Stimulated activated CD8-positive, alpha-beta memory T cell treated with anti-CD3 and anti-CD28 coated beads, Interleukin-15, amount 100 ng/mL, for 4 hours (primary cell): ENCODE data around the gene ARPIN.
"Not testable (repeated sequence)": the region's sequence is repeated elsewhere in the genome, so short reads cannot be mapped to it uniquely, and the experiment has no call there.

Source experiments
- DNase-seq, 2 donors: peaks; one replicate each; pipeline ENCODE4 v3.0.0-alpha.2; 2020; ENCODE audit warnings: low read depth in 2 of 2

Gene ARPIN

DNA sequence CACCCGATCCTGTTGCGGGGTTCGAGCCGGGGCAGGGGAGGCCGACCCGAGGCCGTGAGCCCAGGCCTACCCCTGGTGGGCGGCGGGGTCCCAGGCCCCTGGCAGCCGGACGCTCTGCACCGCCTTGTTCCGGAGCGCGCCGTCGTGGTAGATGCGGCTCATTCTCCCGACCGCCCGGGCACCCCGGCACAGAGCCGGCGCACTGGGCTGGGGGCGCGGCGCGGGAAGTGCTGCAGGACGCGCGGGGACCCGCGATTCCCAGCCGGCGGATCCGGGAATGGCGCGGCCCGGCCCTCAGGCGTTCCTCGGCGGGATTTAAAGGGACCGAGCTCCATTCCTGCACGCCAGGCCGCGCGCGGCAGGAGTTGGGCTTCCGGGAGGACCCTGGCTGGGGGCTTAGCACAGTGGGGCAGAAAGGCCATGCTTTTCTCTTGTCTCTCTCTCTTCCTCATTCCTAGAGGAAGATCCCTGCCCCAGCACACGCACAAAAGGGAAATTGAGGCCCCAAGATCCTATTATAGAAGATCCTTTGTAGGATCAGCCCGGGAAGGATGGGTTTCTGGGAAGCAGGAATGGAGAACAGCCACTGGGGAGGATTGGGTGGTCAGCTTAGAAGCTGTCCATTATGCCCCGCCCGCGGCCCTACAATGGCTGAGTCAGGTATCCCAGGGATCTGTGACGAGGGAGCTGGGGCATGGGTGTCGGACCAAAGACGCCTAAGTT lies at the start of gene ARPIN:
Gene ARPIN (minus strand): TSS at position 279 of the 723 bp plus-strand sequence. CDS start 117 bp downstream, at position 162.
- DNase-seq: no peak

DNA sequence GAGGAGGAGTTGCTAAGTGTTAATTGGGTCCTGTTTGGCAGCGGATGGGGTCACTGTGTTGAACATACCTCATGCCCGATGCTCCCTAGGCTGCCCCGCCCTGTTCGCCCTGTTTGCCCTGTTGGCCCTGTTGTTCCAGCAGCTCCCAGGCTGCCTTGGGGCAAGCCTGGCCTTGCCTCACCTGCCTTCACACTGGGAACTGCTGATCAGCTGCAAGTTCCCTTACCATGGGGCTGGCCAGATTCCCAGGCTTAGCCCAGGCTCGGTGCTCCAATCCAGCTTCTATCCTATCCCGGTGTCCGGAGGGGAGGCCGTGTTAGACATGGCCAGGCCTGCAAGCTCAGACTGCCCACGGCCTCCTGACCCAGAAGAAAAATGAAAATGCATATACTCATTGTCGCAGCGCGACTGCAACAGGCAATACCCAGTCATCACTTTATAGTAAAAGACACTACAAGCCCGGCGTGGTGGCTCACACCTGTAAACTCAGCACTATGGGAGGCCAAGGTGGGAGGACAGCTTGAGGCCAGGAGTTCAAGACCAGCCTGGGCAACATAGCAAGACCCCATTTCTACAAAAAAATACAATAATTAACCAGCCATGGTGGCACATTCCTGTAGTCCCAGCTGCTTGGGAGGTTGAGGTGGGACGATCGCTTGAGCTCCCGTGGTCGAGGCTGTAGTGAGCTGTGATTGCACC lies 45.5 kb upstream of the ARPIN start:
- DNase-seq: no peak

DNA sequence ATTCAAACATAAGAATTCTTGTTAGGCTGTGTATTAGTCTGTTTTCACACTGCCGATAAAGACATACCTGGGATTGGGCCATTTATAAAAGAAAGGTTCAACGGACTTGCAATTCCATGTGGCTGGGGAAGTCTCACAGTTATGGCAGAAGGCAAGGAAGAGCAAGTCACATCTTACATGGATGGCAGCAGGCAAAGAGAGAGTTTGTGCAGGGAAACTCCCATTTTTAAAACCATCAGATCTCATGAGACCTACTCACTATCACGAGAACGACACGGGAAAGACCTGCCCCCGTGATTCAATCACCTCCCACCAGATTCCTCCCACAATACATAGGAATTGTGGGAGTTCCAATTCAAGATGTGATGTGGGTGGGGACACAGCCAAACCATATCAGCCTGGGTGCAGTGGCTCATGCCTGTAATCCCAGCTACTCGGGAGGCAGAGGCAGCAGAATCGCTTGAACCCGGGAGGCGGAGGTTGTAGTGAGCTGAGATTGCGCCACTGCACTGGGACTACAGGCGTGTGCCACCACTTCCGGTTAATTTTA lies 42.8 kb upstream of the ARPIN start:
- DNase-seq: not testable (repeated sequence)

DNA sequence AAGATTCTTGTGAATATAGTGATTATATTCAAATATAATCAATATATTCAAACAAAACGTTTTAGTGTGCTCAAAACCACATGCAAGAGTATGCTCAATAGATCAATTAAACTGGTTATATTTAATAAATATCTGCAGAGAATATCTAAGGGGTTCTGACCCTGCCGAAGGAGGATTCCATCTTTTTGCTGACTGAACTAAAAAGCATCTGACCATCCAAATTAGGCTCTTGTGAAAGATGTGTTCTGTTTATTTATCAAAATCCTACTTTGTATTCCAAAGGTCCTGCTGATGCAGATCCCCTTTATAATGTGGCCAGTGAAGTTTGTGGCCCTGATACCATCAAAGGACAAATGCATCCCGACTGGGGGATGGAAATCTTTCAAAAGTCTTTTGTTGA lies 41.8 kb upstream of the ARPIN start:
- DNase-seq: no peak

DNA sequence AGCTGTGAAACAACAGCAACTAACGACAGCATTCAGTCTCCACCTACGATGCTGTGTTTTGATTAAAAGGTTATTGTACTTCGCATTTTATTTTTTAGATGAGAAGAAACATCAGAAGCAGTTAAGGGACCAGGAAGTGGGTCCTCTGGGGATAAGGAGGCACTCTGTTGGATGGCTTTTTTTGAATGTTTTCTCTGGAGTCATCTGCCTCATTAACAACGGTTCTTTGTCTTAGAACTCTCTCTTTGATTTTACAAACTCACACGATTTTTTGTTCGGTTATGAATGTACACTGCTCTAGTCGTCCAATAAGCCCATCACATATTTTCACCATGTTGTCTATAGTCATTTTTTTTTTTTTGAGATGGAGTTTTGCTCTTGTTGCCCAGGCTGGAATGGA lies 36.0 kb upstream of the ARPIN start:
- no peak for DNase-seq

DNA sequence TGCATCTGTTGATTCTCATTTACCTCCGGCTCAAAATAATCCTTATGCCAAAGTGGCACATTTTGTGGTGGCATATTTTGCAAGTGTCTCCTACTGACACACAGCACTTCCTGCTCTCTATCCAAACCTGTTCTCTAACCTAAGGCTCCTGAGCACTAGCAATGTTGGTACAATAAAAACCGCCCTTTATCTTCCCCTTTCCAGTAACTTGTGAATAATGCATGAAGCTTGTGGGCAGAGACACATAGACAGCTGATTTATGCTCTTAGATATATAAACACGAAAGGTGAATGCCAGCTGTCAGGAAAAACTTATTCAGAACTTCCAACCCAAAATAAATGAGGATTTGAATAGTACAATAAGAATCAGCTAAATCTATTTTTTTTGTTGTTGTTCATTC lies 34.6 kb upstream of the ARPIN start:
- no peak for DNase-seq

DNA sequence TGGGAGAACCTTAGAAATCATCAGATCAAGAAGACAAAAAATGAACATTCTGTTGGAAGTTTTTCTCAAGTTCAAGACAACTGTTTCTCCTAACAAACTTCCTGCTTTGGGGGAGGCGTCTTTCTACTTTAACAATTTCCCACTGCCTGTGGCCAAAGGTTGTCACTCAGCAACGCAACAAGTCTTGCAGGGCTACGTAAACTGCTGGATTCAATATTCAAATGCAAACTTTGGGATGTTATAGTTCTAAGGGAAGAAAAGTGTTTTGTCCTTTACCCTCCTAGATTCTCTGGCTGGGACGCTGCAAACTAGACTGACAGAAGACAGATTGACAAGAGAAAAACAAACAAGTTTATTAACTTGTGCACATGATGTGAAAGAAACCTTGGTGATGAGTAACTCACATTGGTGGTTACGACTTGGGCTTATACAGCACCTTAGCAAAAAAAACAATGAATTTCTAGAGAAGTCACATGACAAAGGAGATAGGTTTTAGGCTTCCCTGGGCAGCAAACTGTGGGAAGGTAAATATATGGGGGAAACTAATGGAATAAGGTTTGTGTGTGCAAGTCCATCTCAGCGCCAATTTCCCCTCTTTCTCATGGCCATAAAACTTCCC lies 34.0 kb upstream of the ARPIN start:
- DNase-seq: no peak

DNA sequence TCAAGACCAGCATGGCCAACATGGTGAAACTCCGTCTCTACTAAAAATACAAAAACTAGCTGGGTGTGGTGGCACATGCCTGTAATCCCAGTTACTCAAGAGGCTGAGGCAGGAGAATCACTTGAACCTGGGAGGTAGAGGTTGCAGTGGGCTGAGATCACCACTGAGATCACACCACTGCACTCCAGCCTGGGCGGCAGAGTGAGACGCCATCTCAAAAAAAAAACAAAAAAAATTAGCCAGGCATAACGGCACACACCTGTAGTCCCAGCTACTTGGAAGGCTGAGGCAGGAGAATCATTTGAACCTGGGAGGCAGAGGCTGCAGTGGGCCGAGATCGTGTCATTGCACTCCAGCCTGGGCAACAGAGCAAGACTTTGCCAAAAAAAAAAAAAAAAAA lies 31.0 kb upstream of the ARPIN start:
- DNase-seq: not testable (repeated sequence)

DNA sequence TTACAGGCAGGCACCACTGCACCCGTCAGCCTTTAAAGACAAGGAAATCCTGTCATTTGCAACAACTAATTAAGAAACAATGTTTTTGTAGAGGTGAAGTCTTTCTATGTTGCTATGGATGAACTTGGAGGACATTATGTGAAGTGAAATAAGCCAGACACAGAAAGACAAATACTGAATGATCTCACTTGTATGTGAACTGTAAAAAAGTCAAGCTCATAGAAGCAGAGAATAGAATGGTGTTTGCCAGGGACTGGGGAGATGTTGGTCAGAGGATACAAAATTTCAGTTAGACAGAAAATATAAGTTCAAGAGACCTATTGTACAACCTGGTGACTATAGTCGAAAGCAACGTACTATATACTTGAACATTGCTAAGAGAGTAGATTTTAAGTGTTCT lies 27.2 kb upstream of the ARPIN start:
- DNase-seq: no peak

DNA sequence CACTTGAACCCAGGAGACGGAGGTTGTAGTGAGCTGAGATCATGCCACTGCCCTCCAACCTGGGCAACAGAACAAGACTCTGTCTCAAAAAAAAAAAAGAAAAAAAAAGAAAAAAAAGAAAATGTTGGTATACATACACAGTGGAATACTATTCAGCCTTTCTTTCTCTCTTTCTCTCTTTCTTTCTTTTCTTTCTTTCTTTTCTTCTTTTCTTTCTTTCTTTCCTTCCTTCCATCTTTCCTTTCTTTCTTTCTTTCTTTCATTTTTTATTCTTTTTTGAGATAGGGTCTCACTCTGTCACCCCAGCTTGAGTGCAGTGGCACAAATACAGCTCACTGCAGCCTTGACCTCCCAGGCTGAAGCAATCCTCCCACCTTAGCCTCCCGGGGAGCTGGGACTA lies 26.6 kb upstream of the ARPIN start:
- DNase-seq: not testable (repeated sequence)

DNA sequence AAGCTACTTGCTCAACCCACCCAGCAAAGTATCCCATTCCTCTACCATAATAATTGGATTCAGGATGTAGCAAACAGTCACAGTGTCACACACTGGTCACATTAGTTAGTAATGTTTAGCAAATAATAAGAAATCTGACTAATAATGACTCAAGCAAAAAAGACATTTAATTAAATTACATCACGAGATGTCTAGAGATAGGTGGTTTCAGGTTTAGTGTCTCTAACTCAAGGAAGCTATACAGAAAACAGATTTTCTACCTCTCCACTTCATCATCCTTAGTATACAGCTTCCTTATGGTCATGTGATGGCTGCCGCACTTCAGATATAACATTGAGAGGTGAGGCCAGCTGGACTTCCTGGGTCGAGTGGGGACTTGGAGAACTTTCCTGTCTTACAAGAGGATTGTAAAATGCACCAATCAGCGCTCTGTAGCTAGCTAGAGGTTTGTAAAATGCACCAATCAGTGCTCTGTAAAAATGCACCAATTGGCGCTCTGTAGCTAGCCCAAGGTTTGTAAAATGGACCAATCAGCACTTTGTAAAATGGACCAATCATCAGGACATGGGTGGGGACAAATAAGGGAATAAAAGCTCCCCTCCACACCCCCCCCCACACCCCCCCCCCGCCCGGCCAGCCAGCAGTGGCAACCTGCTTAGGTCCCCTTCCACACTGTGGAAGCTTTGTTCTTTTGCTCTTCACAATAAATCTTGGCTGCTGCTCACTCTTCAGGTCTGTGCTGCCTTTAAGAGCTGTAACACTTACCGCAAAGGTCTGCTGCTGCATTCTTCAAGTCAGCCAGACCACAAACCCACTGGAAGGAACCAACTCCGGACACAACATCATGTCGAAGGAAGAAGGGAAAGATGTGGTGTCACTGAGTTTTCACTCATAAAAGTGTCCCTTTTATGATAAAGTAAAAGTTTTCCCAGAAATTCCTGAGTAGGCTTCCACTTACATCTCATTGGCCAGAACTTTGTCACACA lies 24.9 kb upstream of the ARPIN start:
- no peak for DNase-seq

DNA sequence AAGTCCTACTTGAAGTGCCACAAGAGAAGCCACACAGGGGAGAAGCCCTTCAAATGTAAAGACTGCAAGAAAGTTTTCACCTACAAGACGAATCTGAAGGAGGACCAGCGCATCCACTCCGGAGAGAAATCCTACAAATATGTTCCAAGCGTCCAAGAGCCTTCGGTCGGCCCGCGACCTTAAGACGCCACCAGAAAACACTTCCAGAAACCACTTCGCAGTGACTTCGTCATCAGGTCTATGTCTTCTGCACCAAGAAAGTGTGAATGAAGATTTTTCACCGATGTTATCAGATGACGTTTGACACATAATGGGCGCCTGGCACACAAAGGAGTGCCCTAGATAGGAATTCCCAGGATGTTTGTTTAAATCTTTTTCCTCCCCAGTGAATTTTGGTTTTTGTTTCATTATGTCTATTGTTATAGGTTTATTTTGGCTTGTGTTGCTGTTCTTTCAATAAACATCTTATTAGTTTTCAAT lies 24.1 kb upstream of the ARPIN start:
- peak in 1 of 2 donors; percentile 4 for DNase-seq

DNA sequence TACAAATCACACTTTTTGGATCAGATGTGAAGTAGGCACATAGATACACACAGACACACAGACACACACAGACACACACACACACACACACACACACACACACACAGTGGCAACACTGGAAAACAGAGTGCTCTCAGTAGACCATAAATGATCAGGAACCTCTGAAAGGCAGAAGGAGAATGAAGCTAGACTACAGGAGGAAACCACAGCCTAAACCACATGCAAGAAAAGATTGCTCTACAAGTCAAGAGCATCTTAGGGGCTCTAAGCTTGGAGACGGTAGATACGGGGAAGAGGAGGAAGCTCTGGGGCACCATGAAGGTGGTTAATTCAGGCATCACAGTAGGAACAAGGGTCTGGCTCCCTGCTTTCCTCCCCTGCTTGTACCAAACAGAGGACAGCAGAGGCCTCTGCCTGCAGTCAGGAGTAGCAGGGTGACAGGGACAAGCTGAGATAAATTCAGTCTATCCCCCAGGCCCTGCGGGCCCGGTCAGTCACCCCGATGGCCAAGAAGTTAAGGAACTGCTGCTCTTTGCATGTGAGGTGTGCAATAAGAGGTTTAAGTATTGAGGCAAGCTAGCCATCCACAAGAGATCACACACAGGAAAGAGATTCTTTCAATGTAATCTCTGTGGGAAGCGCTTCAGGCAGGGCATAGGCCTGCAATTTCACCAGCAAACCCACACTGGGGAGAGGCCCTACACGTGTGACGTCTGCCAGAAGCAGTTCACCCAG lies 23.5 kb upstream of the ARPIN start:
- no peak for DNase-seq

DNA sequence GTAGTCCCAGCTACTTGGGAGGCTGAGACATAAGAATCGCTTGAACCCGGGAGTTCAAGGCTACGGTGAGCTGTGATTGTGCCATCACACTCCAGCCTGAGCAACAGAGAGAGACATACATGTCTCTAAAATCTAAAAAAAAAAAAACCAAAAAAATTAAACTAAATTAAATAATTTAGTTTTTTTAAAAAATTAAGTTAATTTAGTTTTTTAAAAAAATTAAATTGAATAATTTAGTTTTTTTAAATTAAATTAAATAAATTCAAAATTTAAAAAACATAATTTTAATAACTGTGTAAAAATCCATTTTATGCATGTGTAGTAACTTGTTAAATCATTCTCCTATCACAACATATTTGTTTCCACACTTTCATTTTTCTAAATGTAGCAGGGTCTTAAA lies 20.1 kb upstream of the ARPIN start:
- no peak for DNase-seq

DNA sequence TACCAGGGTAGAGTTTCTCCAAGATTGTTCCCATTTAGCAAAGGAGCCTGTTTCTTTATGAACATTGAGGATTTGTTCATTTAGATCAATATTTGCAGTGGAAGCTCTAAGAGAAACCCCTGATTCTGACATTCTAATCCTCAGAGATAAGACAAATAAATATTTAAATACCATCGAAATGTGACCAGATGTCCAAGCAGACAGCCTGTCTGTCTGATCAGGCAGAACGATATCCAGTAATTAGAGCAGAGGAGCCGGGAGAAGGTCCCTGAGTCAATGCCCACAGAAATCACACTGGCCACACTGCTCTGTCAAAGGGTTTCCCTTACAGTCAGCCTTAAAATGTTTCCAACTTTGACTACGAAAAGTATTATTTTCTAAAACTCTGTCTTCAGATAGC lies 15.7 kb upstream of the ARPIN start:
- DNase-seq: no peak

DNA sequence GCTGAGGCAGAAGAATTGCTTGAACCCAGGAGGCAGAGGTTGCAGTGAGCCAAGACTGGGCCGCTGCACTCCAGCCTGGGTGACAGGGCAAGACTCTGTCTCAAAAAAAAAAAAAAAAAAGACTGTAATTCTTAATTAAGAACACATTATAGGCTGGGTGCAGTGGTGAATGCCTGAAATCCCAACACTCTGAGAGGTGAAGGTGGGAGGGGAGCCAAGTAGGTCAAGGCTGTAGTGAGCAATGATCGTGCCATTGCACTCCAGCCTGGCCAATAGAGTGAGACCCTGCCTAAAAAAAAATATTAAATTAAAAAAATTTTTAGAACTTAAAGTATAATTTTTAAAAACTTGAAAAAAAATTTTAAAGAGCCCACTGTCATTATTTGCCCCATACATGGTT lies 13.4 kb upstream of the ARPIN start:
- DNase-seq: no peak

DNA sequence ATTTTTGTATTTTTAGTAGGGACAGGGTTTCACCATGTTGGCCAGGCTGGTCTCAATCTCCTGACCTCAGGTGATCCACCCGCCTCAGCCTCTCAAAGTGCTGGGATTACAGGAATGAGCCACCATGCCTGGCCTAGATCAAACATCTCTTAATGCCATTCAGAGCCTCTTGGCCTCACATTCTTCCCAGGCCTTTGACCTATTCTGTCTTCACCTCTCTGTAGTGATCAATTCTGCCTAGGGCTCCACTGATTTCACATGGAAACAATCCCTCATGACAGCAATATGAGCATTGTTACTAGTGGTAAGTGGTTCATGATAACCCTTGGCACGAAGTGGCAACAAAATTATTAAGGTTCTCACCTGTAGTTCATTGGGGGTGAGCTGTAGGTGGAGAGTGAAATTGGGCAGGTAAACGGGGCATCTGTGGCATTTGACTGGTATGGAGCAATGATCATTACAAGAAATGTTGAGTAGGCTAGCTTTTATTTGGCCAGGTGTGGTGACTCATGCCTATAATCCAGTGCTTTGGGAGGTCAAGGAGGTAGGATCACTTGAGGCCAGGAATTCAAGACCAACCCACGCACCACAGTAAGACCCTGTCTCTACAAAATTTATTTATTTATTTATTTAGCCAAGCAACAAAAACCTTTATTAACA lies 4.8 kb upstream of the ARPIN start:
- DNase-seq: no peak

DNA sequence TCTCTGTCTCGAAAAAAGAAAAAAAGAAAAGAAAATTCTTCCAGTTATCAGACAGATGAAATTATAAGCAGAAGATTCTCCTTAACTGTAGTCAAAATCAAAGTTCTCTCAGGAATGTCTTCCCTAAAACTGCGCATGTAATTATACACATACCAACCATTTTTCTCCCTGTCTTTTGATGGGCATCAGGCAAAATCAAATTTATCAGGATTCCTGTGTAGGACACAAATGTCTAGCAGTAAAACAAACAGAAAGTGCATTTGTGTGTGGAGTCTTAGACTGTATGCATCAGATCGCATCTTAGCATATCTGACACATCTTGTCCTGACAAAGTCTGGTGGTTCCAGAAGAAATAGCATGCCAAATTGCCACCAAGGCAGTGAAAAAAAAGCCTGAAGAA lies 3.9 kb upstream of the ARPIN start:
- DNase-seq: no peak

DNA sequence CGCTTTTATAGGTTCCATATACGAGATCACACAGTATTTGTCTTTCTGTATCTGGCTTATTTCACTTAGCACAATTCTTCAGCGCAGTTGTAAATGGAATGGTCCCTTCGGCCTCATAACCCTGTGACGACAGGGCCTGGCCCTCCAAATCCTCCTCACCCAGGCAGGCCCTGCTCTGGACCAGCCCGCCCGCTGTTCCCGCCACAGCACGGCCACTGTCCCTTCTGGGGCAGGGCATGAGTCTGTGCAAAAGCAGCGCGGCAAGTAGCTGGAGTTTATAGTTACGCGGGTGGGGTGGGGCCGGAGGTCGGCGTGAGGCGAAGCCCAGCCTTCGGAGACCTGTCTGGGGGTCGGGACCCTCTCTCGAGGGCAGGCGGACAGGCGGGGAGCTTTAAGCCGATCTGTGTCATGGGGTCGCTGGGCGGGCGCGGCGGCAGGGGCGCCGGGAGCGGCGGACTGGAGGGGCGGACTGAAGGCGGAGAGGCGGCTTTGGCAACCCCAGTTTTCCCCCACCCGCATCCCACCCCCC lies 543 bp downstream of the ARPIN start:
- no peak for DNase-seq
